GM23338 (cell line): ENCODE results near the gene ADTRP. TPM values are rescaled to one million over a fixed set of nuclear protein-coding genes. Genes with fewer than 3 reads are reported as not detected.

ENCODE experiments used
- ATAC-seq: fragments of 200-7000 bp; cut with Tn5 transposase; 3 replicates; pipeline ENCODE4 v1.9.1; 2020
- DNase-seq: peaks from one replicate; pipeline ENCODE4 v3.0.0-alpha.2; 2015; ENCODE audit warnings: low spot score
- H2AFZ ChIP-seq: fragments of 200-600 bp; sonication (generic); 2 replicates; pipeline ENCODE4 v1.8.0; 2016; ENCODE audit warnings: antibody characterized with exemption, mild to moderate bottlenecking, moderate library complexity
- H3F3A ChIP-seq: fragments of 200-600 bp; sonication (generic); replicated peaks from 2 replicates; pipeline ENCODE4 v1.8.0; 2017; ENCODE audit warnings: antibody characterized with exemption, mixed run types, low read depth
- H3K27ac ChIP-seq: fragments of 200-600 bp; sonication (generic); 2 replicates; pipeline ENCODE4 v1.6.1; 2016; ENCODE audit warnings: low read depth
- H3K27me3 ChIP-seq: fragments of 200-600 bp; sonication (generic); 2 replicates; pipeline ENCODE4 v1.8.0; 2016; ENCODE audit warnings: mild to moderate bottlenecking, mixed run types, moderate library complexity; ENCODE audit not compliant: insufficient read depth
- H3K36me3 ChIP-seq: fragments of 200-600 bp; sonication (generic); 2 replicates; pipeline ENCODE4 v1.8.0; 2016; ENCODE audit warnings: mild to moderate bottlenecking; ENCODE audit not compliant: insufficient read depth
- H3K4me1 ChIP-seq: fragments of 200-600 bp; sonication (generic); 2 replicates; pipeline ENCODE4 v1.8.0; 2016; ENCODE audit warnings: mild to moderate bottlenecking, moderate library complexity; ENCODE audit not compliant: insufficient read depth
- H3K4me2 ChIP-seq: fragments of 200-600 bp; sonication (generic); 2 replicates; pipeline ENCODE4 v1.7.1; 2017; ENCODE audit warnings: mixed run types
- H3K4me3 ChIP-seq: fragments of 200-600 bp; sonication (generic); 2 replicates; pipeline ENCODE4 v1.6.1; 2016; ENCODE audit warnings: mixed run types
- H3K79me2 ChIP-seq: fragments of 200-600 bp; sonication (generic); replicated peaks from 2 replicates; pipeline ENCODE4 v1.8.0; 2017; ENCODE audit warnings: mild to moderate bottlenecking; ENCODE audit not compliant: insufficient read depth
- H3K9me2 ChIP-seq: fragments of 200-600 bp; sonication (generic); 2 replicates; pipeline ENCODE4 v1.8.0; 2017; ENCODE audit not compliant: insufficient read depth
- H4K20me1 ChIP-seq: fragments of 200-600 bp; sonication (generic); replicated peaks from 2 replicates; pipeline ENCODE4 v1.8.0; 2017; ENCODE audit warnings: mild to moderate bottlenecking; ENCODE audit not compliant: insufficient read depth
- H3K27ac Mint-ChIP-seq: 2 replicates; pipeline ENCODE4 v1.8.0; 2020; ENCODE audit warnings: inconsistent platforms, mild to moderate bottlenecking, moderate library complexity, mixed read lengths
- H3K27me3 Mint-ChIP-seq: 3 replicates; pipeline ENCODE4 v1.8.0; 2022; ENCODE audit warnings: low read depth, mild to moderate bottlenecking, moderate library complexity, mixed read lengths, inconsistent platforms; ENCODE audit not compliant: insufficient read depth, poor library complexity
- H3K36me3 Mint-ChIP-seq: 3 replicates; pipeline ENCODE4 v1.8.0; 2021; ENCODE audit warnings: low read depth, mild to moderate bottlenecking, inconsistent platforms, moderate library complexity, mixed read lengths
- H3K4me1 Mint-ChIP-seq: 3 replicates; pipeline ENCODE4 v1.8.0; 2020; ENCODE audit warnings: mild to moderate bottlenecking, inconsistent platforms, mixed read lengths
- H3K4me3 Mint-ChIP-seq: 3 replicates; pipeline ENCODE4 v1.8.0; 2021; ENCODE audit warnings: moderate library complexity, mild to moderate bottlenecking, inconsistent platforms, mixed read lengths
- H3K9me3 Mint-ChIP-seq: 3 replicates; pipeline ENCODE4 v1.8.0; 2020; ENCODE audit warnings: moderate library complexity, mild to moderate bottlenecking, inconsistent platforms, mixed read lengths
- CREB1 ChIP-seq: fragments of 250-450 bp; sonication (Bioruptor Pico); IDR thresholded peaks from 2 replicates; pipeline ENCODE4 v1.5.0; 2020; ENCODE audit warnings: low read depth, mild to moderate bottlenecking, moderate library complexity
- EZH2 ChIP-seq: fragments of 200-600 bp; sonication (generic); IDR thresholded peaks from one replicate; pipeline ENCODE4 v1.8.0; 2017; ENCODE audit warnings: antibody characterized with exemption, mild to moderate bottlenecking, low read depth; ENCODE audit not compliant: unreplicated experiment
- EZH2phosphoT487 ChIP-seq: fragments of 200-600 bp; sonication (generic); IDR thresholded peaks from one replicate; pipeline ENCODE4 v1.8.1; 2018; ENCODE audit warnings: antibody characterized with exemption; ENCODE audit not compliant: unreplicated experiment
- JUNB ChIP-seq: IDR thresholded peaks from one replicate; pipeline ENCODE4 v1.6.1; 2016; ENCODE audit warnings: antibody characterized with exemption; ENCODE audit not compliant: unreplicated experiment
- NANOG ChIP-seq: IDR thresholded peaks from 2 replicates; pipeline ENCODE4 v1.6.1; 2016; ENCODE audit warnings: antibody characterized with exemption, borderline replicate concordance
- POLR2AphosphoS5 ChIP-seq: IDR thresholded peaks from 2 replicates; pipeline ENCODE4 v1.6.1; 2016; ENCODE audit warnings: antibody characterized with exemption, low read depth
- STAT1 ChIP-seq: IDR thresholded peaks from one replicate; pipeline ENCODE4 v1.6.1; 2016; ENCODE audit warnings: antibody characterized with exemption; ENCODE audit not compliant: unreplicated experiment
- ZNF114 ChIP-seq: fragments of 250-450 bp; sonication (Bioruptor Pico); IDR thresholded peaks from 2 replicates; pipeline ENCODE4 v1.5.0; 2020; ENCODE audit warnings: mild to moderate bottlenecking, moderate library complexity
- ZNF331 ChIP-seq: fragments of 250-450 bp; sonication (Bioruptor Pico); IDR thresholded peaks from 2 replicates; pipeline ENCODE4 v1.5.0; 2020; ENCODE audit warnings: low read depth, mild to moderate bottlenecking, moderate library complexity
- polyA plus RNA-seq: library from polyadenylated mRNA; unstranded; fragments of >200 nt; fragmentation: Nextera tagmentation; extraction: Ambion mirVana; gene quantifications from 2 replicates; pipeline ENCODE4 v1.2.1, GENCODE V29; 2016
- total RNA-seq: library from RNA; depleted of rRNA; stranded (reverse); fragments of >200 nt; shearing (Covaris generic); gene quantifications from 2 replicates; pipeline ENCODE4 v1.2.3, GENCODE V29; 2014
- TF ChIP-seq, protein P1 (sequence below): fragments of 250-450 bp; sonication (Bioruptor Pico); IDR thresholded peaks from 2 replicates; pipeline ENCODE4 v1.5.0; 2020; ENCODE audit warnings: mild to moderate bottlenecking, moderate library complexity
- TF ChIP-seq, protein P2 (sequence below), 2 experiments: fragments of 200-600 bp in 1 of 2; sonication (generic) in 1 of 2; conservative IDR thresholded peaks; 2 replicates each; pipeline versions ENCODE4 v1.5.1 to v1.6.1; 2016 to 2017; ENCODE audit warnings: antibody characterized with exemption in 2 of 2, low read depth in 2 of 2, mild to moderate bottlenecking in 2 of 2, moderate library complexity in 1 of 2
- TF ChIP-seq, protein P3 (sequence below): IDR thresholded peaks from 2 replicates; pipeline ENCODE4 v1.6.1; 2016; ENCODE audit warnings: antibody characterized with exemption
- TF ChIP-seq, protein P4 (sequence below): IDR thresholded peaks from one replicate; pipeline ENCODE4 v1.6.1; 2018; ENCODE audit warnings: antibody characterized with exemption; ENCODE audit not compliant: unreplicated experiment

ADTRP gene
- total and polyA plus RNA-seq, 2 experiments from 2014 or later = not detected

DNA sequence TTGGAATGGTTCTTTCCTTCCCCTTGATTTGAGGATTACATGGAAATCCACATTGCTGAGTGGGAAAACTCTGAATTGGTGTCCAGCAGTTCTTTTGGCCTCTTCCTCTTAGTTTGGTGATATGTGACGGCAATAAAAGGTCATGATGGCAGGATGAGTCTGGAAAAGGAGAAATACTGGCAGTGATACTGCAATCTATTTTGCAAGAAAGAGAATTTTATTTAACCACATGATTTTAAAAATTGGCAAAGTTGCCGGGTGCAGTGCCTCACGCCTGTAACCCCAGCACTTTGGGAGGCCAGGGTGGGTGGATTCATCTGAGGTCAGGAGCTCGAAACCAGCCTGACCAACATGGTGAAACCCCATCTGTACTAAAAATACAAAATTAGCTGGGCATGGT, 73.1 kb downstream of the ADTRP start:
- H3K27me3 ChIP-seq = no peaks in the 10 kb centered on the region
- no peaks in the 10 kb centered on the region for H3K36me3 ChIP-seq
- Mint-ChIP-seq H3K9me3 (no peaks in the 10 kb centered on the region), H3K36me3 (no peaks in the 10 kb centered on the region), H3K27ac (no peak overlapping the region), H3K4me1 (no peaks in the 10 kb centered on the region), H3K27me3 (peaks cover 3% of the 10 kb centered on the region), H3K4me3 (no peak overlapping the region)
- H2AFZ ChIP-seq = 0 out of 2 replicates have a peak overlapping the region, but pooled peaks have one; percentile 52
- no peaks in the 10 kb centered on the region for H4K20me1 ChIP-seq
- H3K9me2 ChIP-seq = 0 out of 2 replicates have a peak, but pooled peaks cover 2% of the 10 kb centered on the region
- no peak overlapping the region for H3K27ac ChIP-seq
- H3K79me2 ChIP-seq = no peaks in the 10 kb centered on the region
- H3K4me3 ChIP-seq = no peak overlapping the region
- DNase-seq (no peak), ATAC-seq (no peak)
- H3K4me2 ChIP-seq = no peak overlapping the region
- no peaks in the 10 kb centered on the region for H3F3A ChIP-seq
- H3K4me1 ChIP-seq = no peaks in the 10 kb centered on the region
- no peak for TF ChIP-seq POLR2AphosphoS5
- TF ChIP-seq EZH2 = no peak
- TF ChIP-seq ZNF331 (CRISPR knock-in tag) = no peak
- no peak for TF ChIP-seq EZH2phosphoT487
- no peak for TF ChIP-seq STAT1
- TF ChIP-seq ZNF114 (CRISPR knock-in tag) = no peak
- no peak for TF ChIP-seq CREB1 (CRISPR knock-in tag)
- TF ChIP-seq, protein P1, sequence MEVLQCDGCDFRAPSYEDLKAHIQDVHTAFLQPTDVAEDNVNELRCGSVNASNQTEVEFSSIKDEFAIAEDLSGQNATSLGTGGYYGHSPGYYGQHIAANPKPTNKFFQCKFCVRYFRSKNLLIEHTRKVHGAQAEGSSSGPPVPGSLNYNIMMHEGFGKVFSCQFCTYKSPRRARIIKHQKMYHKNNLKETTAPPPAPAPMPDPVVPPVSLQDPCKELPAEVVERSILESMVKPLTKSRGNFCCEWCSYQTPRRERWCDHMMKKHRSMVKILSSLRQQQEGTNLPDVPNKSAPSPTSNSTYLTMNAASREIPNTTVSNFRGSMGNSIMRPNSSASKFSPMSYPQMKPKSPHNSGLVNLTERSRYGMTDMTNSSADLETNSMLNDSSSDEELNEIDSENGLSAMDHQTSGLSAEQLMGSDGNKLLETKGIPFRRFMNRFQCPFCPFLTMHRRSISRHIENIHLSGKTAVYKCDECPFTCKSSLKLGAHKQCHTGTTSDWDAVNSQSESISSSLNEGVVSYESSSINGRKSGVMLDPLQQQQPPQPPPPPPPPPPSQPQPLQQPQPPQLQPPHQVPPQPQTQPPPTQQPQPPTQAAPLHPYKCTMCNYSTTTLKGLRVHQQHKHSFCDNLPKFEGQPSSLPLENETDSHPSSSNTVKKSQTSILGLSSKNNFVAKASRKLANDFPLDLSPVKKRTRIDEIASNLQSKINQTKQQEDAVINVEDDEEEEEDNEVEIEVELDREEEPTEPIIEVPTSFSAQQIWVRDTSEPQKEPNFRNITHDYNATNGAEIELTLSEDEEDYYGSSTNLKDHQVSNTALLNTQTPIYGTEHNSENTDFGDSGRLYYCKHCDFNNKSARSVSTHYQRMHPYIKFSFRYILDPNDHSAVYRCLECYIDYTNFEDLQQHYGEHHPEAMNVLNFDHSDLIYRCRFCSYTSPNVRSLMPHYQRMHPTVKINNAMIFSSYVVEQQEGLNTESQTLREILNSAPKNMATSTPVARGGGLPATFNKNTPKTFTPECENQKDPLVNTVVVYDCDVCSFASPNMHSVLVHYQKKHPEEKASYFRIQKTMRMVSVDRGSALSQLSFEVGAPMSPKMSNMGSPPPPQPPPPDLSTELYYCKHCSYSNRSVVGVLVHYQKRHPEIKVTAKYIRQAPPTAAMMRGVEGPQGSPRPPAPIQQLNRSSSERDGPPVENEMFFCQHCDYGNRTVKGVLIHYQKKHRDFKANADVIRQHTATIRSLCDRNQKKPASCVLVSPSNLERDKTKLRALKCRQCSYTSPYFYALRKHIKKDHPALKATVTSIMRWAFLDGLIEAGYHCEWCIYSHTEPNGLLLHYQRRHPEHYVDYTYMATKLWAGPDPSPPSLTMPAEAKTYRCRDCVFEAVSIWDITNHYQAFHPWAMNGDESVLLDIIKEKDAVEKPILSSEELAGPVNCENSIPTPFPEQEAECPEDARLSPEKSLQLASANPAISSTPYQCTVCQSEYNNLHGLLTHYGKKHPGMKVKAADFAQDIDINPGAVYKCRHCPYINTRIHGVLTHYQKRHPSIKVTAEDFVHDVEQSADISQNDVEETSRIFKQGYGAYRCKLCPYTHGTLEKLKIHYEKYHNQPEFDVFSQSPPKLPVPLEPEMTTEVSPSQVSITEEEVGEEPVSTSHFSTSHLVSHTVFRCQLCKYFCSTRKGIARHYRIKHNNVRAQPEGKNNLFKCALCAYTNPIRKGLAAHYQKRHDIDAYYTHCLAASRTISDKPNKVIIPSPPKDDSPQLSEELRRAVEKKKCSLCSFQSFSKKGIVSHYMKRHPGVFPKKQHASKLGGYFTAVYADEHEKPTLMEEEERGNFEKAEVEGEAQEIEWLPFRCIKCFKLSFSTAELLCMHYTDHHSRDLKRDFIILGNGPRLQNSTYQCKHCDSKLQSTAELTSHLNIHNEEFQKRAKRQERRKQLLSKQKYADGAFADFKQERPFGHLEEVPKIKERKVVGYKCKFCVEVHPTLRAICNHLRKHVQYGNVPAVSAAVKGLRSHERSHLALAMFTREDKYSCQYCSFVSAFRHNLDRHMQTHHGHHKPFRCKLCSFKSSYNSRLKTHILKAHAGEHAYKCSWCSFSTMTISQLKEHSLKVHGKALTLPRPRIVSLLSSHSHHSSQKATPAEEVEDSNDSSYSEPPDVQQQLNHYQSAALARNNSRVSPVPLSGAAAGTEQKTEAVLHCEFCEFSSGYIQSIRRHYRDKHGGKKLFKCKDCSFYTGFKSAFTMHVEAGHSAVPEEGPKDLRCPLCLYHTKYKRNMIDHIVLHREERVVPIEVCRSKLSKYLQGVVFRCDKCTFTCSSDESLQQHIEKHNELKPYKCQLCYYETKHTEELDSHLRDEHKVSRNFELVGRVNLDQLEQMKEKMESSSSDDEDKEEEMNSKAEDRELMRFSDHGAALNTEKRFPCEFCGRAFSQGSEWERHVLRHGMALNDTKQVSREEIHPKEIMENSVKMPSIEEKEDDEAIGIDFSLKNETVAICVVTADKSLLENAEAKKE (CRISPR knock-in tag) = no peak
- TF ChIP-seq, protein P2, sequence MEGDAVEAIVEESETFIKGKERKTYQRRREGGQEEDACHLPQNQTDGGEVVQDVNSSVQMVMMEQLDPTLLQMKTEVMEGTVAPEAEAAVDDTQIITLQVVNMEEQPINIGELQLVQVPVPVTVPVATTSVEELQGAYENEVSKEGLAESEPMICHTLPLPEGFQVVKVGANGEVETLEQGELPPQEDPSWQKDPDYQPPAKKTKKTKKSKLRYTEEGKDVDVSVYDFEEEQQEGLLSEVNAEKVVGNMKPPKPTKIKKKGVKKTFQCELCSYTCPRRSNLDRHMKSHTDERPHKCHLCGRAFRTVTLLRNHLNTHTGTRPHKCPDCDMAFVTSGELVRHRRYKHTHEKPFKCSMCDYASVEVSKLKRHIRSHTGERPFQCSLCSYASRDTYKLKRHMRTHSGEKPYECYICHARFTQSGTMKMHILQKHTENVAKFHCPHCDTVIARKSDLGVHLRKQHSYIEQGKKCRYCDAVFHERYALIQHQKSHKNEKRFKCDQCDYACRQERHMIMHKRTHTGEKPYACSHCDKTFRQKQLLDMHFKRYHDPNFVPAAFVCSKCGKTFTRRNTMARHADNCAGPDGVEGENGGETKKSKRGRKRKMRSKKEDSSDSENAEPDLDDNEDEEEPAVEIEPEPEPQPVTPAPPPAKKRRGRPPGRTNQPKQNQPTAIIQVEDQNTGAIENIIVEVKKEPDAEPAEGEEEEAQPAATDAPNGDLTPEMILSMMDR (conservative IDR thresholded peaks at IDR 0.05; ENCODE audit: low read depth in 2 of 2) = no peak
- TF ChIP-seq, protein P3, sequence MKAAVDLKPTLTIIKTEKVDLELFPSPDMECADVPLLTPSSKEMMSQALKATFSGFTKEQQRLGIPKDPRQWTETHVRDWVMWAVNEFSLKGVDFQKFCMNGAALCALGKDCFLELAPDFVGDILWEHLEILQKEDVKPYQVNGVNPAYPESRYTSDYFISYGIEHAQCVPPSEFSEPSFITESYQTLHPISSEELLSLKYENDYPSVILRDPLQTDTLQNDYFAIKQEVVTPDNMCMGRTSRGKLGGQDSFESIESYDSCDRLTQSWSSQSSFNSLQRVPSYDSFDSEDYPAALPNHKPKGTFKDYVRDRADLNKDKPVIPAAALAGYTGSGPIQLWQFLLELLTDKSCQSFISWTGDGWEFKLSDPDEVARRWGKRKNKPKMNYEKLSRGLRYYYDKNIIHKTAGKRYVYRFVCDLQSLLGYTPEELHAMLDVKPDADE = no peak
- TF ChIP-seq JUNB = no peak
- TF ChIP-seq, protein P4, sequence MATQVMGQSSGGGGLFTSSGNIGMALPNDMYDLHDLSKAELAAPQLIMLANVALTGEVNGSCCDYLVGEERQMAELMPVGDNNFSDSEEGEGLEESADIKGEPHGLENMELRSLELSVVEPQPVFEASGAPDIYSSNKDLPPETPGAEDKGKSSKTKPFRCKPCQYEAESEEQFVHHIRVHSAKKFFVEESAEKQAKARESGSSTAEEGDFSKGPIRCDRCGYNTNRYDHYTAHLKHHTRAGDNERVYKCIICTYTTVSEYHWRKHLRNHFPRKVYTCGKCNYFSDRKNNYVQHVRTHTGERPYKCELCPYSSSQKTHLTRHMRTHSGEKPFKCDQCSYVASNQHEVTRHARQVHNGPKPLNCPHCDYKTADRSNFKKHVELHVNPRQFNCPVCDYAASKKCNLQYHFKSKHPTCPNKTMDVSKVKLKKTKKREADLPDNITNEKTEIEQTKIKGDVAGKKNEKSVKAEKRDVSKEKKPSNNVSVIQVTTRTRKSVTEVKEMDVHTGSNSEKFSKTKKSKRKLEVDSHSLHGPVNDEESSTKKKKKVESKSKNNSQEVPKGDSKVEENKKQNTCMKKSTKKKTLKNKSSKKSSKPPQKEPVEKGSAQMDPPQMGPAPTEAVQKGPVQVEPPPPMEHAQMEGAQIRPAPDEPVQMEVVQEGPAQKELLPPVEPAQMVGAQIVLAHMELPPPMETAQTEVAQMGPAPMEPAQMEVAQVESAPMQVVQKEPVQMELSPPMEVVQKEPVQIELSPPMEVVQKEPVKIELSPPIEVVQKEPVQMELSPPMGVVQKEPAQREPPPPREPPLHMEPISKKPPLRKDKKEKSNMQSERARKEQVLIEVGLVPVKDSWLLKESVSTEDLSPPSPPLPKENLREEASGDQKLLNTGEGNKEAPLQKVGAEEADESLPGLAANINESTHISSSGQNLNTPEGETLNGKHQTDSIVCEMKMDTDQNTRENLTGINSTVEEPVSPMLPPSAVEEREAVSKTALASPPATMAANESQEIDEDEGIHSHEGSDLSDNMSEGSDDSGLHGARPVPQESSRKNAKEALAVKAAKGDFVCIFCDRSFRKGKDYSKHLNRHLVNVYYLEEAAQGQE = no peak
- no peak for TF ChIP-seq NANOG
